T-helper 9 cell (primary cell): ENCODE results near the gene TRABD.
A peak's percentile ranks its signal among the peaks of the same experiment; 100 is the strongest.

Source experiments
- DNase-seq: peaks from one replicate; pipeline ENCODE4 v3.0.0-alpha.2; 2020

Gene TRABD

DNA sequence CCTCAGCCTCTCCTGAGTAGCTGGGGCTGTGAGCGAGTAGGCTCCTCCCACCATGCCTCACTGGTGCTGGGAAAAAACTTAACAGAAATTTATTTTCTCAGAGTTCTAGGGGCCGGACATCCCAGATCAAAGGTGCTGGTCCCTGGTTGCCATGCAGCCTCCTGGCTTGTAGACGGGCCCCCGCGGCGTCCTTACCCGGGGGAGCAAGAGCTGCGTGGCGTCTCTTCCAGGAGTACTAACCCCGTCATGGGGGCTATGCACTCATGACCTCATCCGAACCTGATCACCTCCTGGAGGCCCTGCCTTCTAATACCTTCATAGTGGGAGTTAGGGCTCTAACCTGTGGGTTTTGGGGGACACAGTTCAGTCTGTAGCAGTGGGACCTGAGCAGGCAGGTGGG is 2.6 kb downstream of the TRABD start:
- DNase-seq: no peak

DNA sequence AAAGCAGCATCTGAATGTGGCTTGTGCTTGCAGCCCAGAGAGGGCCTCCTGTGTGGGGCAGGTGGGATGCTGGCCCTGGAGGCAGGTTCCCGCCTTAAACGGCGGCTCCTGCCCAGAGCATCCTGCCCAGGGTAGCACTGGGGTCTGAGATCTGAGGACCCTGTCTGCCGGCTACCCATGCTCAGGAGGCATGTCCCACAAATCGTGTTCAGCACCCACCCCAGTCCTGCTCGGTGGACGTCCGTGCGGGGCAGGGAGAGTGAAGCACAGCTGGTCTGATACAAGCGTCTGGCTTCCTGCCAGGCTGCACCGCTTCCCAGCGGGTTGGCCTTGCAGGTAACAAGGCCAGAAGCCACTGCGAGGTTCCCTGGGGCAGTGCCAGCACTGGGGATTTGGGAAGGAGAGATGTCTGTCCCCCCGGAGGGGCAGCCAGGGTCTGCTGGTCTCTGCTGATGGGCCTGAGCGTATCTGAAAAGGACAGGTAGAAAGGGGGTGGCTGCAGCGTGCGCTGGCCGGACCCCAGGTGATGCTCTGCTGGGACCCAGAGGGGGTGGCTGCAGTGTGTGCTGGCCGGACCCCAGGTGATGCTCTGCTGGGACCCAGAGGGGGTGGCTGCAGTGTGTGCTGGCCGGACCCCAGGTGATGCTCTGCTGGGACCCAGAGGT is 3.6 kb downstream of the TRABD start:
- no peak for DNase-seq

DNA sequence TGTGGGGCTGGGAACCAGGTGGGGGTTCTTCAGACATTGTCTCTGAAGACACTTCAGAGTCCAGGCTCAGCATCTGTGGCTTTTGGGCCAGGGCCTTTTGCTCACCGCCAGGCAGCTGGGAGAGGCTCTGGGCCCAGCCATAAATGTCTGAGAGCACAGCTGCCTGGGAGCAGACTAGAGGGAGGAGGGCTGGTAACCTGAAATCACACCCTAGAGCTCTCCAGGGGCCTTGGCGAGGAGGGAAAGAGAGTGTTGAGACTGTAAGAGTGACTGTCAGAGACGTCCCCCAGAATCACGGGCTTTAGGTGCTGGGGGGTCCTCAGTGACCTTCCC is 4.1 kb downstream of the TRABD start:
- no peak for DNase-seq

DNA sequence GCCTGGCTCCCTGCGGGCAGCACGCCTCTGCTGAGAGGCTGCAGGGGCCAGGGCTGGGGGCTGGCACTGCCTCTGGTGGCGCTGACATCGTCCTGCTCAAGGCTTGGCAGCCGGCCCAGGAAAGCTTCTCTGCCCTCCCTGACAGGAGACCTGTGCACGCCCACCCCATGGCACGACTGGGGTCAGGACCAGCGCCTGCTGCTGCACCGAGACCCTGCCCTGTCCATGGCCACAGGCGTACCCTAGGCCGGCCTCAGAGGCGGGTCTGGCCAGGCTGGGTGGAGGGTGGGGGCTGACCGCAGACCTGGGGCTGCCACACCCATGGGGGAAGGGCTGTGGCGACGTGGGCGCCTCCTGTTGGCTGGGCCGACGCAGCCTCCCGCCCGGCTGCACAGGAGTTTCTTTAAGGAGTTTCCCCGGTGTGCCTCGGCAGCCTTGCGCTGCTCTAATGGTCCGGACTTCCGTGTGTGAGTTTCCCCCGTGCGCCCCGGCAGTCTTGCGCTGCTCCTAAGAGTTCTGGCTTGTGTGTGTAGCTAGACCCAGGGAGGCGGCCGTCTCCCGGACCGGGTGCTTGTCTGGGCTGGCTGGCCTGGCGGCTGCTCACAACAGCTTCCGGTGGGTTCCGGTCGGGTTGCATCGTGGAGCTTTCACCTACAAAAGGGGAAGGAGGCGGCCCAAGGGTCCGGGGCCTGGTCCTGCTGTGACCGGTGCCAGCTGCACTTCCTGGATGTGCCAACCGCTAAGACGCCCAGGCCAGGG is 4.6 kb downstream of the TRABD start:
- peak; percentile 69 for DNase-seq

DNA sequence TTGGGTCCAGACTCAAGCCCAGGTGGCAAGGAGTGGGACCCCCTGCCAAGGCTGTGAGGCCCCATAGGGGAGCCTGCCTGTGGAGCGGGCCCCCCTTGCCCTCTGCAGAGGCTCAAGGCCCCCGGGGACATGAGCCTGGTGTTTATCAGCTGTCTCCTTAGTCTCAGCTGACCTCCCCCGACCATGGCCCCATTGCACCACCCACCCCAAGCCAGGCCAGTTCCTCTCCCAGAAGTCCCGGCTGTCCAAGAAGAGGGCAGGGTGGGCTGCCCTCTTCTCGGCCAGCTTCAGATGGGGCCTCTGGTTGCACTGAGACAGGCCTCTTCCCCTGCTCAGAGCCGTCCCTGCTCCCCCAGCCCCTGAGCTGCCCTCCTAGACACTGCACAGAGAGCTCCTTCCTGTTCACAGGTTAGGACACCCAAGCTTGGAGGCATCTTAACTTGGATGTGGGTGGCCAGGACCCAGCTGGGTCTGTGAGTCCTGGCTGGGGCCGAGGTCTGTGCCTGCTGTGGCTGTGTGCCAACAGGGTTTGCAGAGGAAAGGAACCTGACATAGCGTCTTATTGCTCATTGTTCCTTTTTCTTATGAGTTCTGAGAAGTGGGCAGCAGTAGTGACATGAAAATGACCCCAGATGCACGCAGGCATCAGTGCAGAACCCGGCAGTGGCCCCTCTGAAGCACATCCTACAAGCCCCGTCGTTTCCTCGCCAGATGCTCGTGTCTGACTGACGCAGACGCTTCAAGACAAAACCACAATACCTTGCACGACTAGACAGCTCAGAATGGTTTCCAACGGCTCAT is 5.4 kb downstream of the TRABD start:
- DNase-seq: peak; percentile 74

DNA sequence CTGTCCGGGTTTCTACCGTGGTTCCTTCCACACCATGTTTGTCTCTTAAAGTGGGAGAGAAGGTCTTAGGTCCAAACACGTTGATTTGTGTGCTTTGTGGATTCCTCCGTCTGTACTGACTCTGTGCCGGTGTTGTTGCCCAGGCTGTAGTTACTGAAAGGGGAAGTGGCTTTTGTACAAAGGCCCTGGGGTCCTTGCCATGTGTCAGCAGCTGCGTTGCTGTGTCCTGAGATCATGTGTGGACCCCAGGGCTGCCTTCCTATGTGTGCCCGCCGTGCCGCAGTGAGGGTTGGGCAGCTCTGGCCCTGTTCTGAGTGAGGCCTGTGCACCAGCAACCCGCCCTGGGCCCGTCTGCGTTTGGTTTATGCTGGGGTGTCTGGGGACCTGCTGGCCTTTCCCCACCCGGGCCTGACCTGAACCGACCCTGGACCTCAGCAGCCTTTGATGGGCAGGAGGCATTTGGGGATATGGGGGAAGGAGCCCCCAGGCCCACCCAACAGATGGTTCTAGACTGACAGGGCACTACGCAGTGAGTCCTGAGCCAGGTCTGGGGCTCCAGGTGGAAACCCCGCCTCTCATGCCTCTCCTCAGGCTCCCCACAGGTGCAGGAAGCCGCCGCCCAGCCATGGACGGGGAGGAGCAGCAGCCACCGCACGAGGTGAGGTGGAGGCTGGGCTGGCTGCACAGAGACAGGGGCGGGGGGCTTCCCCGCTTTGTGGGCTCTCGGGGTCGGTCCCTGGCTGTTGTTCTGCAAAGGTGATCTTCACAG is 6.9 kb downstream of the TRABD start:
- peak; percentile 54 for DNase-seq

DNA sequence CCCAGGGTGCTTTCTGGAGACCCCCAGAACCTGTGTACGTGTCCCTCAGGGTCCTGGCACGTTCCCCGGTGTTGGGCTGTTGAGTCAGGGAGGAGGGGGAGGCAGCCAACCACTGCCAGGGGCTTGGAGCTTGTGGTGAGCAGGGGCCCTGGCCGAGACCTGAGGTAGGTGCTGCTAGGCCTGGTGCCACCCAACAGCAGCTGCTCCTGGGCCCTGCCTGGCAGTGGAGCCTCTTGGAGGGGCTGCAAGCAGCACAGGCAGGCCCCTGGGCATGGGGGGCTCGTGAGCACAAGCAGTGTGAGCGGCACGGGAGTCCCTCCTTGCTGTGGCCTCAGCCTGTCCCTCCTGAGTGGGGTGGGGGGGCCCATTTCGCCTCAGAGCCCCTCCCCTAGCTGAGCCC is 7.9 kb downstream of the TRABD start:
- no peak for DNase-seq

DNA sequence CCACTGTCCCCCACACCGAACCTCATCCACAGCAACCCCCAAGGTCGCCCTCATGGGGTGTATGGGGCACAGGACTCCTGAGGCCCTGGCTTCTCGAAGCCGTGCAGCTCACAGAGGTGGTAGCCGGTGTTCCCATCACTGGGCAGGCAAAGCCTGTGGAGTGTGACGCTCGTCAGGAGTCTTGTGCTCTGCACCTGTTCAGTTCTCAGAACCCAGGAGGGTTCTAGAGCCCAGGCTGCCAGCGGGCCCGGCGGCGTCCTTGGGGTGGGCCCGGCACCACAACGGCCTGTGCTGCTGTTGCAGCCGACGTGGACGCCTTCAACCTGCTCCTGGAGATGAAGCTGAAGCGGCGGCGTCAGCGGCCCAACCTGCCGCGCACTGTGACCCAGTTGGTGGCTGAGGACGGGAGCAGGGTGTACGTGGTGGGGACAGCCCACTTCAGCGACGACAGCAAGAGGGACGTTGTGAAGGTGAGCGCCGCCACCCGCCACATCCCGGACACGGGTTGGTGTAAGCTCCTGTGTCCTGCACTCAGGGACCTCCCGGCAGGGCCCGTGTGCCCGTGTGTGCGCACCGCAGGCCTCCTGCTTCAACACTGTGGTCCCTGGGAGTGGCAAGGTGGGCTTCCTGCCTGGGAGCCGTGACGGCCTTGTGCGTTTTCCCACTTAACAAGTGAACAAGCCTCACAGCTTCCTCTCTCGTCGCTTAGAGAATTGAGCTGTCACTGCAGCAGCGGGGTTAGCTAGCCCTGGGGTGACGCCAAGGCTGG is 8.5 kb downstream of the TRABD start:
- DNase-seq: no peak

DNA sequence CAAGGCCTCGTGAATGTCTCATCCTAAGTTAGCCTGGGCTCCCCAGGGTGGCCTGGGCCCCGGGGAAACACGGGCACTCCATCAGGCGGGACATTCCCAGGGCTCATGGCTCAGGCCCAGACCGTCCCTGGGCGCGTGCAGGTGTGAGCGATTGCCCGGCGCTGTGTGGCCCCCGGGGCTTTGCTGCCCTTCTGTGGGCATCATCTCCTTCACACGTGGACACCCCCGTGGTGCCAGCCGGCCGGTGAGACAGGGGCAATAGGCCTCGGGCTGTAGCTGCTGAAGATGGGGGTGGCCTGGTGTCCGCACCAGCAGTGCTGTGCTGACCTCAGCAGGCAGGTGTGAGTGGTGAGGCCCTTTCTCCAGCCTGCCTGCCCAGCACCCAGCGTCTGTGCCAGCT is 10.5 kb downstream of the TRABD start:
- DNase-seq: no peak

DNA sequence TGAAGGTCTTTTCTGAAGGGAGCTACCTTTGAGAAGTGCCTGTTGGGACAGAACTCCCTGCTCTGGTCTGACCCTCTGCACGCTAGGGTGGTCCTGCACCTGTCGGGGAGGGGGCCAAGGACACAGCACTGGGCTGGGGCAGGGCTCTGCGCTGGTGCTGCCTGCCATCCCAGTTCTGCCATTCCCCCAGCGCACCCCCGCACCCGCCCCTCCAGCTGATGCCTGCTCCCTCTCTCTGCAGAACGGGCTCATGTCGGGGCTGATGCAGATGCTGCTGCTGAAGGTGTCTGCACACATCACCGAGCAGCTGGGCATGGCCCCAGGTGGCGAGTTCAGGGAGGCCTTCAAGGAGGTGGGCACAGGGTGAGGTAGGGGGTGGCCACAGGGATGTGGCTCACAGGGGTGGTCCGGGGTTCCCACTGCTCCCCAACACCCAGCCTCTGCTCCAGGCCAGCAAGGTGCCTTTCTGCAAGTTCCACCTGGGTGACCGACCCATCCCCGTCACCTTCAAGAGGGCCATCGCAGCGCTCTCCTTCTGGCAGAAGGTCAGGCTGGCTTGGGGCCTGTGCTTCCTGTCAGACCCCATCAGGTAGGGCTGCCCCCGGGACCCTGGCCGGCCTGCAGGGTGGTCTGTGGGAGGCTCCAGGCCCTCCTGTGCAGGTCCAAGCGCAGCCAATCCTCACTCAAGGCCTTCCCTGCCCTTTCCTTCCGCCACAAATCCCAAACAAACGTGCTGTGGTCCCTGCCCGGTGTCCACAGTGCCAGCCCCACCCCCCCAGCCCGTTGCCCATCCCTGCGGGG is 11.5 kb downstream of the TRABD start:
- no peak for DNase-seq

DNA sequence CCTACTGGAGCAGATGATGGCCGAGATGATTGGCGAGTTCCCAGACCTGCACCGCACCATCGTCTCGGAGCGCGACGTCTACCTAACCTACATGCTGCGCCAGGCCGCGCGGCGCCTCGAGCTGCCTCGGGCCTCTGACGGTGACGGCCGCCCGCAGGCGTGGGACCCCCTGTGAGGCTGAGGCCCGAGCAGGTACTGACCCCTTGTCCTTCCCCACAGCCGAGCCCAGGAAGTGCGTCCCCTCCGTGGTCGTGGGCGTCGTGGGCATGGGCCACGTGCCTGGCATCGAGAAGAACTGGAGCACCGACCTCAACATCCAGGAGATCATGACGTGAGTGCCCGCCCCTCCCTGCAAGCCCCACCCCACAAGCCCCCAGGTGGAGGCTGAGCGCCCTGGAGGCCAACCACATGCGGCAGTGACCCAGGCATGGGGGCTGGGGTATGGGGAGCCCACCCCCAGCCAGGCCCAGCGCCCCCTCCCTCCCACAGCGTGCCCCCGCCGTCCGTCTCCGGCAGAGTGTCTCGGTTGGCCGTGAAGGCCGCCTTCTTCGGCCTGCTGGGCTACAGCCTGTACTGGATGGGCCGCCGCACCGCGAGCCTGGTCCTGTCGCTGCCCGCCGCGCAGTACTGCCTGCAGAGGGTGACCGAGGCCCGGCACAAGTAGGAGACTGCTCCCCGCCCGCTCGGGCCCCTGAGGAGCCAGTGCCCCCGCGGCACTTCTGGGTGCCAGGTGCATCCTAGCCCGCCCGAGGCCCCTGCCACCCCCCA is 12.3 kb downstream of the TRABD start:
- no peak for DNase-seq

DNA sequence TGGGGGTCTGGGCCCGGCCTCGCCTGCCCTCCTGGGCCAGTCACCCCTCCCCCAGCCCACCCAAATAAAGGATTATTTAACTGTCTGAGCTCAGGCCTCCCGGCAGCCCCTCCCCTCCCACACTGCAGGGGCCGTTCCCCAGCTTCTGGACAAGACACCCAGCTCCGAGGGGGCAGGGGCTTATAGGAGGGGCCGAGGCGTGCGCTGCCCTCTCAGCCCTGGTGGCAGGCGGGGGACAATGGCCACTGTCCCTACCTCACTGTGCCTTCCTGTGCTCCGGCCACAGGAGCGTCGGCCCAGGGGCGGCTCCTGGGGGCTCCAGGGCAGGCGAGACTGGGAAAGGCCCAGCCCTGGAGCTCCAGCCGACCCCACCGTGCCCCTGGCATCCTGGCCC is 12.9 kb downstream of the TRABD start:
- DNase-seq: no peak

DNA sequence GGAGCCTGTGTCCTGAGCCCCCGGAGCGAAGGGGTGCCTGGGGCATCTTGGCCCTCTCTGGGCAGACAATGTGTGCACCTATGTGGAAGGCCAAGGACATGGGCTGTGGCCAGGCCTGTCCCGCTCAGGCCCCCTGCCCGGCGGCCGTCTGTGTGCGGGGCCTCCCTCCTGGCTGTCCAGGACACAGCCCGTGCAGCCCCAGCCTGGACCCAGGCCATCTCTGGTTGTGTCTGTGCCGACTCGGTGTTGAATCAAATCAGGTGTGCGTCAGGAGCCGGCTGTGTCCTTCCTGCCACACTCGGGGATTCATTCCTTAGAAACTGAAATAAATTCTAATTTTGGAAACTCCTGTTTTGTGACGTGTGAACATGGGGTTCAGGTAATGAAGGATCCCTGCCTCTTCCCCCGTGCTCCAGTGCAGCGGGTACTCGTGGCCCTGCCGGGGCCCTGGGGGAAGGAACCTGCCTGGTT is 13.6 kb downstream of the TRABD start:
- DNase-seq: no peak

DNA sequence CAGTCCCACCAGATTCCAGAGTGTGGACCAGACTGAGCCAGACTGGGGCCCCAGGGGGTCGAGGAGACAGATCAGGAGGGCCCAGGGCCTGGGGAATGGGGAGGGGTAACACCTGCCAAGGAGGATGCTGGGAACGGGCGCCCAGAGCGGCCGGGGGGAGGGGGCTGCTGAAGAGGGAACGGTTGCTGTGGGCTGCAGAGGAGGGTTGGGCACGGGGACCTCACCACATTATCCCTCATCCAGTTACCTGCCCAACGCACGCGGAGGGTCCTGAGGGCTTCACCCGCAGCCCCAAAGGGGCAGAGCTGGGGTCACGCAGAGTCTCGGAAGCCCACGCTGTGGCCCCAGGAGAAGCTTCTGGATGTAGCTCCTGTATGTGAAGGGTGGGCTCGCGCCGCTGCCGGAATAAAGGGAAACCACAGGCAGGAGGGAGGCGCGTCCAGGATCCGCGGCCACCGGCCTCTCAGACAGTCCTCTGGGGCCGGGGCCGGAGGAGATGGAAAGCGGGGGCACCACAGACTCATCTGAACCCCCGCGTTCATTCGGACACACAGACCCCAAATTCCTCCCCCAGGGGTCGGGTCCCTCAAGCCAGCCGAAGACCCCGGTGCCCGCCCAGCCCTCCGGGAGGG is 14.2 kb downstream of the TRABD start:
- no peak for DNase-seq

DNA sequence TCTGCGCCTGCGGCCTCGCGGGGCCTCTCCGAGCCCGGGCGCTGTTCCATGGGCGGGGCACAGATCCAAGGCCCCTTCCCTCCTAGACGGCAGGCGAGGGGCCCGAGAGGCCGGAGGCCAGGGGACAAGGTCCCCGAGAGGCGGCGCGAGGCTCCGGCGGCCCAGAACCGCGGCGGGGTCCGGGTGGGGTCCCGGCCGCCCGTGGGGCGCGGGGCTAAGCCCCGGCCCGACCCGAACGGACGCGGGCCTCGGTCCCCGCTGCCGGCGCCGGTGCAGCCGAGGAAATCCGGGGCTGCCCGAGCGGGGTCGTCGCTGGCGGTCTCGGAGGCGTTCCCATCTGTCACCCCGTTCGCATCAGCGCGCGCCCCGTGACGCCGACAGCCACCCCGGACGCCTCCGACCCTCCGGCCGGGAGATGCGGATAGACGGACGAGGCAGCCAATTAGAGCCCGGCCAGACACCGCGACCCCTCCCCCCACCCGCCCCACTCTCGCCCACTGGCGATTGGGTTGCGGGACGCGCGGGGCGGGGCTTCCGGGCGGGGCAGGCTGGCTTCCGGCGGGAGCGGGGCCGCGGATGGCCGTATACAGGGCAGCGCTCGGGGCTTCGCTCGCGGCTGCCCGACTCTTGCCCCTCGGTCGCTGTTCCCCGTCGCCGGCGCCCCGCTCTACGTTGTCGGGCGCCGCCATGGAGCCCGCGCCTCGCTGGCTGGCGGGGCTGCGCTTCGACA is 14.9 kb downstream of the TRABD start, which contains the start of gene SELENOO:
SELENOO (plus strand) TSS at position 551 of the 730 bp plus-strand sequence; CDS start at position 577, 26 bp downstream.
- peak; percentile 82 for DNase-seq

DNA sequence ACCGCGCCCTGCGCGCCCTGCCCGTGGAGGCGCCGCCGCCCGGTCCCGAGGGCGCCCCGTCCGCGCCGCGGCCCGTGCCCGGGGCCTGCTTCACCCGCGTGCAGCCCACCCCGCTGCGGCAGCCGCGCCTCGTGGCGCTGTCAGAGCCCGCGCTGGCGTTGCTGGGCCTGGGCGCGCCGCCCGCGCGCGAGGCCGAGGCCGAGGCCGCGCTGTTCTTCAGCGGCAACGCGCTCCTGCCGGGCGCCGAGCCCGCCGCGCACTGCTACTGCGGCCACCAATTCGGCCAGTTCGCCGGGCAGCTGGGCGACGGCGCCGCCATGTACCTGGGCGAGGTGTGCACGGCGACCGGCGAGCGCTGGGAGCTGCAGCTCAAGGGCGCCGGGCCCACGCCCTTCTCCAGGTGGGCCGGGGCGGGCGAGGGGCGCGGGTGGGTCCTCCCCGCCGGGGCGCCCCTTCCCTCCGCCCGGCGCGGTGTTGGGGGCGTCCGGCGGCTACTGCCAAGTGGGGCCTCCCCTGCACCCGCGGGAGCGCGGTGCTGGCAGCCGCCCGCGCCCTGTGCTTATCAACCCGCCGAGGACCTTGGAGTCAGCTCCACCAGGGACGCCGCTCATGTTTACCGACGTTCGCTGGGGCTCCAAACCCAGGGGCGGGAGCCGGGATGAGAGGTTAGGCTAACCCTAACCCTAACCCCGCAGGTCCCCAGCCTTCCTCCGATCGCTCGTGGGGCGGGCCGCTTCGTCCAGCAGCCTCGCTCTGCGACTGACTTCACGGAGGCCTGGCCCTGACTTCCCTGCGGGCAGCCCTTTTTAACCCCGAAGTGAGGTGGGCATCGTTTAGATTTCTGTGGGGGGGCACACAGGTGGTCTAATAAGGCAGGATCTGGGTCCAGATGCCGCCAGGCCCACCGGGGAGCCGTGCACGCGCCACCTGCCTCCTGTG is 15.7 kb downstream of the TRABD start:
- DNase-seq: no peak

DNA sequence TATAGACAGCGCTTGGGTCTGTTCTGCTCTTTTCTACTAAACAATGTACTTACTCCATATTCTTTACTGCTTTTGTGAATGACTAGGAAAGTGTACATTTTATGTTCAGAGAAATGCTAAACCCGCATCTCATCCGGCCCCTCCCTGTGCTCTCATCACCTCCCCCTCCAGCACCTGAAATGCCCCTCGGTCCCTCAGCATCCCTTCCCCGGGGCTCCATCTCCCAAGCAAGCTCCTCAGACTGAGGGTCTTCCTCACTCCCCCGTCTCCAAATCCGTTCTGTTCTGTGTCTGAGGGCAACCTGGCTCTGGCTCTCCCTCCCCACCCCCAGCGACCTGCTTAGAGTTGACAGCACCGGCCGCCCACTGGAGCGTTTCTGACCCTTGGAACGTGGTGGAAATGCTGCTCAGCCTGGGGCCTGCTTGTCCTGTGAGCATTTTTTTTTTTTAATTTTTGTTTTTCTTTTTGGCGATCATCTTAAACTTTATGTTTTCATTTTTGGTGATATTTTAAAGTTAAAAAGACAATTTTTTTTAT is 16.5 kb downstream of the TRABD start:
- no peak for DNase-seq

DNA sequence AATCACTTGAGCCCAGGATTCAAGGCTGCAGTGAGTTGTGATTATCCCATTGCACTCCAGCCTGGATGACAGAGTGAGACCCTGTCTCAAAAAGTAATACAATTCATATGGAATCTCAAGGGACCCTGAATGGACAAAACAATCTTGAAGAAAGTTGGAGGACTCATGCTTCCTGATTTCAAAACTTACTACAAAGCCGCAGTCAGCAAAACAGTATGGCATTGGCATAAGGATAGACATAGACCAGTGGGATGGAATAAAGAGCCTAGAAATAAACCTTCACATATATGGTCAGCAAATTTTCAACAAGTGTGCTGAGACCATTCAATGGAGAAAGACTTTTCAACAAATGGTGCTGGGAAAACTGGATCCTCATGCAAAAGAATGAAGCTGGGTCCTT is 17.6 kb downstream of the TRABD start:
- DNase-seq: no peak
